A549 treated with ZK216348 at 1 μM for 4 hours (cell line): ENCODE measurements around the gene EFEMP1. TPM values are rescaled to one million over a fixed set of nuclear protein-coding genes. Genes with fewer than 3 reads are reported as not detected.

ENCODE experiments used
- total RNA-seq: library from RNA; stranded (reverse); fragments of 200-300 nt; extraction: Qiagen RNA extraction; gene quantifications from 5 replicates; pipeline ENCODE4 v1.2.3, GENCODE V29; 2022; ENCODE audit warnings: low read depth

The EFEMP1 gene, protein sequence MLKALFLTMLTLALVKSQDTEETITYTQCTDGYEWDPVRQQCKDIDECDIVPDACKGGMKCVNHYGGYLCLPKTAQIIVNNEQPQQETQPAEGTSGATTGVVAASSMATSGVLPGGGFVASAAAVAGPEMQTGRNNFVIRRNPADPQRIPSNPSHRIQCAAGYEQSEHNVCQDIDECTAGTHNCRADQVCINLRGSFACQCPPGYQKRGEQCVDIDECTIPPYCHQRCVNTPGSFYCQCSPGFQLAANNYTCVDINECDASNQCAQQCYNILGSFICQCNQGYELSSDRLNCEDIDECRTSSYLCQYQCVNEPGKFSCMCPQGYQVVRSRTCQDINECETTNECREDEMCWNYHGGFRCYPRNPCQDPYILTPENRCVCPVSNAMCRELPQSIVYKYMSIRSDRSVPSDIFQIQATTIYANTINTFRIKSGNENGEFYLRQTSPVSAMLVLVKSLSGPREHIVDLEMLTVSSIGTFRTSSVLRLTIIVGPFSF
- 32.3 to 56.8 TPM (median 40.9 TPM) in 5 replicates for total RNA-seq

DNA sequence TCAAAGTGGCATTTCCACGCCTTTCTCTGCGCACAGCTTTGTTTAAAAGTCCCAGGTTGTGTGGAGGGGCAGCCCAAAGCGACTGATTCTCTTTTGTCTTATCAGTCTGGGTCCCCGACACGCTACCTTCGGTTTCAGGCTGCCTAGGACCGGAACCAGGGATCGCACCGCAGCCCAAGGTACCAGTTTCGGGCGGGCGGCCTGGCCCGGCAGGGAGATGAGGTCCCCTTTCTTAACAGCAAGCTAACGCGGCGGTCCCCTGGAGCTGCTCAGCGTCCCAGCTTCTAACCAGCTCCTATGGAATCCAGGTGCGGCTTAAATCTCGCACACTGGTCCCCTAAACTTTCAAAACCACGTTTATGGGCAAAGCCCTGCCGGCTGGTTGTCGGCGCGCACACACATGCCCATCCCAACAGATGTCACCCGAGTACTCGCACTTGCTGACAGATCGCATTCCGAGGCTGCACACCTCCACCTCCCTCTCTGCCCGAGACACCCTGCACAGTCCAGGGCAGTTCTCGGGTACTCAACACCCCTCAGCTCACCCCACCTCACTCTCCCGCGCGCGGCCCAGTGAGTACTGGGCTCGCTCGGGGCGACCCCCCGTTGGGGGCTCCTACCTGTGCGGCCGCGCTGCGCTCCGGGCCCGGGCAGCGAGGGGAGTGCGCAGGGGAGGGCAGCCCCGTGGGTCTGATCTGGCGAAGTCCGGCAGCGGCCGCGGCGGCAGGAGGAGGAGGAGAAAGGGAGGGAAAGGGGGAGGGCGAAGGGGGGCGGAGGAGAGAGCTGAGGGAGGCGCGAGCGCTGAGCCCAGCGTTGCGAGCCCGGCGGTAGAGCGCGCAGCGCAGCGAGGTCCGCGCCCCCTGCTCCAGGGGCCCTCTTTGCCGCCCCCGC, at the start of gene EFEMP1:
Gene EFEMP1, minus strand, starts transcription at position 692 of the 891 bp plus-strand sequence. CDS start 1,342 bp downstream, outside the sequence.

Other genes starting within 250 kb of the EFEMP1 start
- gene PNPT1, start 229.9 kb downstream of the EFEMP1 start, total RNA-seq: 24.6 to 45.5 TPM (median 30.7 TPM) in 5 replicates